Right lobe of liver (tissue), 4 donors: ENCODE data around the gene RTN4R.

Experiments
- POLR2A ChIP-seq: fragments of 450-650 bp; IDR thresholded peaks from one replicate; pipeline ENCODE4 v1.6.1; 2017; ENCODE audit warnings: antibody characterized with exemption, mild to moderate bottlenecking
- TF ChIP-seq, protein P1 (sequence below), 4 donors: fragments of 200-600 bp in 3 of 4; fragments of 450-650 bp in 1 of 4; IDR thresholded peaks; one replicate each; pipeline versions ENCODE4 v1.5.1 to v1.8.0; 2016 to 2022; ENCODE audit warnings: antibody characterized with exemption in 4 of 4, mild to moderate bottlenecking in 2 of 4
- donor health status: DM: no; HTN: no; CAD: no.
- donor health status: DM: no; HTN: no; CAD: no.
- donor health status: DM: no; HTN: yes; CAD: no.

DNA sequence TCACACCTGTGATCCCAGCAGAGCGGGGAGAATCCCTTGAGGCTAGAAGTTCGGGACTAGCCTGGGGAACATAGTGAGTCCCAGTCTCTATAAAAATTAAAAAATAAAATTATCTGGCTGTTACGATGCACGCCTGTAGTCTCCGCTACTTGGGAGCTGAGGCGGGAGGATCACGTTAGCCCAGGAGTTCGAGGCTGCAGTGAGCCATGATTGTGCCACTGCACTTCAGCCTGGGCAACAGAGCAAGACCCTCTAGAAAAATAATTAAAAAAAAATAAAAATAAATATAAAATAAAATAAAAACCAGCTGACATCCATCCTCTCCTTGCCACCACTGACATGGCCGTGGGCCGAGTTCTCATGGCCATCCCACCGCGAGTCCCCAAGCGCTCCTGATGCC is 7.7 kb upstream of the RTN4R start:
- TF ChIP-seq, protein P1, sequence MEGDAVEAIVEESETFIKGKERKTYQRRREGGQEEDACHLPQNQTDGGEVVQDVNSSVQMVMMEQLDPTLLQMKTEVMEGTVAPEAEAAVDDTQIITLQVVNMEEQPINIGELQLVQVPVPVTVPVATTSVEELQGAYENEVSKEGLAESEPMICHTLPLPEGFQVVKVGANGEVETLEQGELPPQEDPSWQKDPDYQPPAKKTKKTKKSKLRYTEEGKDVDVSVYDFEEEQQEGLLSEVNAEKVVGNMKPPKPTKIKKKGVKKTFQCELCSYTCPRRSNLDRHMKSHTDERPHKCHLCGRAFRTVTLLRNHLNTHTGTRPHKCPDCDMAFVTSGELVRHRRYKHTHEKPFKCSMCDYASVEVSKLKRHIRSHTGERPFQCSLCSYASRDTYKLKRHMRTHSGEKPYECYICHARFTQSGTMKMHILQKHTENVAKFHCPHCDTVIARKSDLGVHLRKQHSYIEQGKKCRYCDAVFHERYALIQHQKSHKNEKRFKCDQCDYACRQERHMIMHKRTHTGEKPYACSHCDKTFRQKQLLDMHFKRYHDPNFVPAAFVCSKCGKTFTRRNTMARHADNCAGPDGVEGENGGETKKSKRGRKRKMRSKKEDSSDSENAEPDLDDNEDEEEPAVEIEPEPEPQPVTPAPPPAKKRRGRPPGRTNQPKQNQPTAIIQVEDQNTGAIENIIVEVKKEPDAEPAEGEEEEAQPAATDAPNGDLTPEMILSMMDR (IDR thresholded peaks at IDR 0.05) = no peak
- TF ChIP-seq POLR2A = no peak
